Upper lobe of right lung (tissue), 1 donor: Measurements from ENCODE around the gene NFKBIE. TPM values are rescaled to one million over a fixed set of nuclear protein-coding genes. Genes with fewer than 3 reads are reported as not detected.
A peak's percentile ranks its signal among the peaks of the same experiment; 100 is the strongest.

Experiments used
- ATAC-seq: fragments of 200-7000 bp; cut with Tn5 transposase; one replicate; pipeline ENCODE4 v1.9.1; 2020; ENCODE audit warnings: mild to moderate bottlenecking, moderate library complexity
- DNase-seq: peaks from one replicate; pipeline ENCODE4 v3.0.0-alpha.2; 2020
- H3K27ac ChIP-seq: fragments of 200-600 bp; one replicate; pipeline ENCODE4 v1.8.0; 2022
- H3K27me3 ChIP-seq: fragments of 200-600 bp; one replicate; pipeline ENCODE4 v1.8.0; 2022; ENCODE audit warnings: mild to moderate bottlenecking
- H3K36me3 ChIP-seq: fragments of 200-600 bp; one replicate; pipeline ENCODE4 v1.8.0; 2022
- H3K4me1 ChIP-seq: fragments of 200-600 bp; one replicate; pipeline ENCODE4 v1.8.0; 2022
- H3K4me3 ChIP-seq: fragments of 200-600 bp; one replicate; pipeline ENCODE4 v1.8.0; 2022; ENCODE audit warnings: mild to moderate bottlenecking
- H3K9me3 ChIP-seq: fragments of 200-600 bp; one replicate; pipeline ENCODE4 v1.8.0; 2022
- intact Hi-C: fragments of 100-400 bp; cut with DNase I; formaldehyde crosslinking; loops from one replicate; pipeline ENCODE4 v1.11.0; 2022
- total RNA-seq: library from RNA; stranded (reverse); fragmentation: NEBNext Ultra II Directional; extraction: Animal tissue kit (Norgen Biotek cat#: 25700); gene quantifications from one replicate; pipeline ENCODE4 v1.2.1, GENCODE V29; 2021
- TF ChIP-seq, protein P1 (sequence below): fragments of 200-600 bp; IDR thresholded peaks from one replicate; pipeline ENCODE4 v1.8.0; 2022; ENCODE audit warnings: antibody characterized with exemption
- donor health status: DM: no; HTN: yes; CAD: no; lungs with severe emphysema.

NFKBIE gene
- total RNA-seq, 1 donor from 2014 or later: 7.1 TPM

DNA sequence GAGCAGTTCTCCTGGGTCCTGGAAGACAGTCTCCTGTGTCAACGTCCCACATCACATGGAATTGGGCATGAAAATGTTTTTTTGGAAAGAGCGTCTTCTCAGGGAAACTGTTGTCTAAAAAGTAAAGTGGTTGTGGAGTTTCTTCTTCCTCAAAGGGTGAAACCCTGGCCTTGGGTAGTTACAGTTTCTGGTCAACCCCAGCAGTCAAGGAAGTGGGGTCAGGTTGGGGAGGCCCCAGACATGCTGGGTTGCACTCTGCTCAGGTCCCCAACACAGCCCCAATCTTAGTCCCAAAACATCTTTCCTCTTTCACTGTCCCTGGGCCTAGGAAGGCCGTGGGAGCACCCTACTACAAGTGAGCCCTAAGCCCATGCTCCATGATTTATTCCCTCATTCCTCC, 996 bp upstream of the NFKBIE start:
- intact Hi-C loops: no loop called here
- H3K9me3 ChIP-seq: no peaks in the 10 kb centered on the region
- peaks cover 7% of the 10 kb centered on the region for H3K27me3 ChIP-seq
- no peak for DNase-seq
- peaks cover 28% of the 10 kb centered on the region for H3K4me1 ChIP-seq
- H3K27ac ChIP-seq: no peak overlapping the region
- no peaks in the 10 kb centered on the region for H3K36me3 ChIP-seq
- TF ChIP-seq, protein P1, sequence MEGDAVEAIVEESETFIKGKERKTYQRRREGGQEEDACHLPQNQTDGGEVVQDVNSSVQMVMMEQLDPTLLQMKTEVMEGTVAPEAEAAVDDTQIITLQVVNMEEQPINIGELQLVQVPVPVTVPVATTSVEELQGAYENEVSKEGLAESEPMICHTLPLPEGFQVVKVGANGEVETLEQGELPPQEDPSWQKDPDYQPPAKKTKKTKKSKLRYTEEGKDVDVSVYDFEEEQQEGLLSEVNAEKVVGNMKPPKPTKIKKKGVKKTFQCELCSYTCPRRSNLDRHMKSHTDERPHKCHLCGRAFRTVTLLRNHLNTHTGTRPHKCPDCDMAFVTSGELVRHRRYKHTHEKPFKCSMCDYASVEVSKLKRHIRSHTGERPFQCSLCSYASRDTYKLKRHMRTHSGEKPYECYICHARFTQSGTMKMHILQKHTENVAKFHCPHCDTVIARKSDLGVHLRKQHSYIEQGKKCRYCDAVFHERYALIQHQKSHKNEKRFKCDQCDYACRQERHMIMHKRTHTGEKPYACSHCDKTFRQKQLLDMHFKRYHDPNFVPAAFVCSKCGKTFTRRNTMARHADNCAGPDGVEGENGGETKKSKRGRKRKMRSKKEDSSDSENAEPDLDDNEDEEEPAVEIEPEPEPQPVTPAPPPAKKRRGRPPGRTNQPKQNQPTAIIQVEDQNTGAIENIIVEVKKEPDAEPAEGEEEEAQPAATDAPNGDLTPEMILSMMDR: no peak
- no peak for ATAC-seq
- no peak overlapping the region for H3K4me3 ChIP-seq

DNA sequence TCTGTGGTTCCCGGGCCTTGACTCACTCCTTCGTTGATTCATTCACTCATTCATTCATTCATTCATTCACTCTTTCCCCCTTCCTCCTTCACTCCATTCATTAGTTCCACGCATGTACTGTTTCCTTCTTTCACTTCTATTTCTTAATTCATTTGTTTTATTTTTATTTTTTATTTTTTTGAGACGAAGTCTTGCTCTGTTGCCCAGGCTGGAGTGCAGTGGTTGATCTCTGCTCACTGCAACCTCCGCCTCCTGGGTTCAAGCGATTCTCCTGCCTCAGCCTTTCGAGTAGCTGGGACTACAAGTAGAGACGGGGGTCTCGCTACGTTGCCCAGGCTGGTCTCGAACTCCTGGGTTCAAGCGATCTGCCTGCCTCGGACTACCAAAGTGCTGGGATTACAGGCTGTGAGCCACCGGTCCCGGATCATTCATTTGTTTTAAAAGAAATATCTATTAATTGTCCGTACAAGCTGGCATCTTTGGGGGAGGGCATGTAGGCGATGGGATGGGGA, 427 bp upstream of the NFKBIE start:
- Histone ChIP-seq H3K27me3 (peaks cover 6% of the 10 kb centered on the region), H3K36me3 (no peaks in the 10 kb centered on the region), H3K4me1 (peaks cover 28% of the 10 kb centered on the region), H3K9me3 (no peaks in the 10 kb centered on the region), H3K27ac (no peak overlapping the region), H3K4me3 (peak overlapping the region; percentile 89)
- intact Hi-C loops: no loop called here
- TF ChIP-seq, protein P1: no peak
- ATAC-seq (no peak), DNase-seq (no peak)

DNA sequence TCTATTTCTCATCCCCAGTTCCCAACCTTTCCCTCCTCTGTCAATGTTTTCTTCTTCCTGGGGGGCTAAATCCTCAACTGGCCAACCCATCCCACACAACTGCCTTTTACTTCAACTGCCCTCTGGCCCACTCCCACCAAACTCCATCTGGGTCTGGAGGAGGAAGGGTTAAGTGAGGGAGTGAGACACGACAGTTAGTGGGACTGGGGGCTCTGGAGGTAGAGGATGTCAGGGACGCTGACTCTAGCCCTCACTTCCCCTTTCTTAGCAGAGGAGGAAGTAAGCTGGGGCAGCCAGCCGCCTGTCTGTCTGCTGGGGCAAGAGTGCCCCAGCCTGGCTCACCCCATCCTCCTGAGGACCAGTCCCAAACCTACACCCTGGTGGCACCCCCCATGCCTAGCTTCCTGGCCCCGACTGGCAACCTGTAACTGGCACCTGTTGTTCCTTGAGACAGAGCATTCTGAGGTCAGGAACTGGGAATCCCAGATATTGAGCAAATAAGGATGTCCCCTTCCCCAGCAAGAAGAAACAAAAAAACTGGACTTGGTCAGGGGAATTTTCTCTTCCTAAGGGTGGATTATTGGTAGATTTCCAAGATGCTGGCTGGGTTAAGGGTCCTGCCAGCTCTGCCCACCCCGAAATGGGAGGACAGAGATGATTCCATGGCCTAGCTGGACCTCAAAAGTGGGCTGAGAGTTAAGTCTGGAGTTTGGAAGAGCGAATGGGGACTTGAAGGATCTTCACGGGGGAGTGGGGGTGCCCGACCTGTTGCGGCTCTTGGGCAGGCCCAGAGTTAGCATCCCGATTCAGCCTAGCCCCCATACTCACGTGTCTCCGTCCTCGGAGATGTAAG, 971 bp downstream of the NFKBIE start:
- DNase-seq (peak; percentile 79), ATAC-seq (peak; percentile 61)
- intact Hi-C loops: no loop called here
- peak overlapping the region; percentile 87 for H3K27ac ChIP-seq
- TF ChIP-seq, protein P1: no peak
- H3K27me3 ChIP-seq: no peaks in the 10 kb centered on the region
- H3K4me3 ChIP-seq: peak overlapping the region; percentile 89
- H3K36me3 ChIP-seq: peaks cover 8% of the 10 kb centered on the region
- H3K4me1 ChIP-seq: peaks cover 28% of the 10 kb centered on the region
- no peaks in the 10 kb centered on the region for H3K9me3 ChIP-seq

DNA sequence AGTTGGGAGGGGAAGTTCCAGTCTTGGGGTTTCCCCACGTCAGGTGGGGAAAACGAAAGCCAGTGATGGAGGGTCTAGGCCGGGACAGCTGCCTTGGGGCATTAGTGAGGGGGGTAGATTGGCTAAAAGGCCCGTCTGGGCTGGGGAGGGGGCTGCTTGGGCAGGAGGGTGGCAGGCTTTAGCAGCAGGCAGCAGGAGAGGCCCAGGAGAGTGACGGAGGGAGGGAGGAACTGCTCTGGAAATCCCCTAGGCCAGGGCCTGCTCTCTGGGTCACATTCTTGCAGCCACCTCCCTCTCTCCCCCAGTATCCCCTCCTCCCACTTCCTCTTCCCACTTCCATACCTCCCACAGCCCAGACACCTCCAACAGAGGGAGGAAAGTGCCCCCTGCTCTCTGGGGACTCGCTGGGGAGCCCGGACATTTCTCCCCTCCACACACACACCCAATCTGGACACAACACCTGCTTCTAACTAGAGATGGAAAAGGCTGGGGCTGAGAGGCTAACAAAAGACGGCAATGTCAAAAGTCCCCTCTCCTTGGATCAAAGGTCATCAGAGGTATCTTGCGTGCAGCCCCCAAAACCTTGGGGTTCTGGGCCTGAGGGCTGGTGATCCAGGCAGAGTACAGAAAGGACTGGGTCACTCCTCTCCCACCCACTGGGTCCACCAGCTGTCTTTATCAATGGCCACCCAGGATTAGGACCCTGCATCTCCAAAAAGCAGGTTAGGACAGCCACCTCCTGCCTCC, 1.8 kb downstream of the NFKBIE start:
- TF ChIP-seq, protein P1: no peak
- peaks cover 28% of the 10 kb centered on the region for H3K4me1 ChIP-seq
- H3K4me3 ChIP-seq: peak overlapping the region; percentile 89
- H3K27ac ChIP-seq: peak overlapping the region; percentile 87
- ATAC-seq: peak; percentile 32
- intact Hi-C loops: no loop called here
- DNase-seq: no peak
- no peaks in the 10 kb centered on the region for H3K9me3 ChIP-seq
- peaks cover 8% of the 10 kb centered on the region for H3K36me3 ChIP-seq
- no peaks in the 10 kb centered on the region for H3K27me3 ChIP-seq

DNA sequence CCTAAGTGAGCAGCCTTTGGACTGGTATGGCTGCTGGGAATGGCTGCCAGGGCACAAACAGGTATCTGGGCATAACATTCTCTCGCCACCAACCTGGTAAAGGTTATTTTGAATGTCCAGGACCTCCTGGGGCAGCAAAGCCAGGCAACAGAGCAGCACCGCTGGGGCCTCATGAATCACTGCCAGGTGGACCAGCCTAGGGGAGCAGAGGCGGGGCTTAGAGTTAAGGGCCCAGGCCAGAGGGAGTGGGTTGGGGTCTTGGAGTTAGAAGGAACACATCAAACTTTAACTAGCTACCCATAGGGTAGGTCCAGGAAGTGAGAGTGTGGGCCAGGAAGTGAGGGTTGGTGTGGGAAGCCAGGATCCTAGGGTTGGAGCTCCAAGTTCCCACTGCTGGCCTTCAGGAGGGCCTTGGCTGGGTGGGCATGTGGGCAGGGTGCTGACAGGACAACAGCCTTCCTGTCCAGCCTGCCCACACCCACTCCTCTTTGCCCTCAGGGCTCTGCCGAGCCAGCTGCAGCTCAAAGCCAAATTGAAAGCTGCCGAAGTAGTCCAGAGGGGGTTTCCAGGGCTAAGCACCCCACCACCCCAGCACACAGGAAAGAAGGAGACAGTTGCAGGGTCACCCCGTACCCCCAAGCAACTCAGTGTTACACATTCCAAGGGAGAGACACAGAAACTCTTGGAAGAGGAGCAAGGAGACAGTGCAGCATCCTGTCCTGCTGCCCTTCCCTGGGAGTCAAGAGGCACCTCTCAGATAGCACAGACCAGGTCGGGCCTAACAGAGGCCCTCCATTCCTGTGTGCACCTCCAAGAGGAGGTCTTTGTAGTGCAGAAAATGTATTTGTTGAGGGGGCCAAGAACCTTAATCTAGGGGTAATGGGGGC, 2.6 kb downstream of the NFKBIE start:
- H3K27ac ChIP-seq: peak overlapping the region; percentile 87
- peak overlapping the region; percentile 89 for H3K4me3 ChIP-seq

More for the DNA sequence above, 2.6 kb downstream of the NFKBIE start:
- peaks cover 34% of the 10 kb centered on the region for H3K4me1 ChIP-seq
- intact Hi-C loops: no loop called here
- no peaks in the 10 kb centered on the region for H3K27me3 ChIP-seq
- H3K9me3 ChIP-seq: no peaks in the 10 kb centered on the region
- TF ChIP-seq, protein P1: no peak
- peaks cover 8% of the 10 kb centered on the region for H3K36me3 ChIP-seq
- ATAC-seq: no peak
- DNase-seq: no peak
